Measurements from ENCODE around the gene PARD3.

GRCh38 chr10:34492081-34492480 lies 323.0 kb downstream of the PARD3 start:
- no peak for TF ChIP-seq EZH2 (IDR thresholded peaks at IDR 0.05)
- TF ChIP-seq EZH2phosphoT487 (IDR thresholded peaks at IDR 0.05): no peak

Measured in neural progenitor cell (in vitro differentiated cells).